IMR-90 (cell line): ENCODE data around the gene TMEM141. TPM values are rescaled to one million over a fixed set of nuclear protein-coding genes. Genes with fewer than 3 reads are reported as not detected.

Experiments used
- ATAC-seq: fragments of 200-7000 bp; cut with Tn5 transposase; 2 replicates; pipeline ENCODE4 v1.9.1; 2020; ENCODE audit warnings: low read depth, mild to moderate bottlenecking, moderate library complexity
- BruUV-seq: library from RNA; stranded (reverse); fragments of 400-500 nt; replicated peaks from 2 replicates; lab custom pipeline; 2021; lab: Mats Ljungman, UMichigan
- CTCF ChIA-PET: fragments of 300-600 bp; formaldehyde crosslinking; extraction: SDS; loops from one replicate; lab custom pipeline; 2021; ENCODE audit warnings: antibody characterized with exemption; lab: Yijun Ruan, JAX
- POLR2A ChIA-PET: fragments of 300-600 bp; sonication (Branson Sonifier 250); formaldehyde crosslinking; loops from one replicate; lab custom pipeline; 2022; ENCODE audit warnings: antibody characterized with exemption; ENCODE audit not compliant: unreplicated experiment; lab: Charles Lee
- DNase-seq: peaks from one replicate; pipeline ENCODE4 v3.0.0; 2013
- H2AFZ ChIP-seq: replicated peaks from 2 replicates; pipeline ENCODE3; 2013; ENCODE audit warnings: low read length, mild to moderate bottlenecking; ENCODE audit not compliant: poor library complexity
- H2AK5ac ChIP-seq: 2 replicates; pipeline ENCODE4 v1.6.1; 2013; ENCODE audit warnings: low read depth, low read length, inconsistent platforms
- H2AK9ac ChIP-seq: replicated peaks from 2 replicates; pipeline ENCODE3; 2013; ENCODE audit warnings: mild to moderate bottlenecking, low read depth, low read length, moderate library complexity; ENCODE audit not compliant: poor library complexity
- H2BK120ac ChIP-seq: 2 replicates; pipeline ENCODE4 v1.6.1; 2013; ENCODE audit warnings: low read depth, low read length, inconsistent platforms
- H2BK15ac ChIP-seq: 3 replicates; pipeline ENCODE4 v1.6.1; 2013; ENCODE audit warnings: low read depth, low read length, inconsistent platforms
- H2BK20ac ChIP-seq: 2 replicates; pipeline ENCODE4 v1.6.1; 2013; ENCODE audit warnings: low read depth, mild to moderate bottlenecking, inconsistent platforms, low read length, moderate library complexity
- H2BK5ac ChIP-seq: 2 replicates; pipeline ENCODE4 v1.6.1; 2013; ENCODE audit warnings: mild to moderate bottlenecking, low read depth, low read length, inconsistent platforms; ENCODE audit not compliant: poor library complexity, severe bottlenecking
- H3K14ac ChIP-seq: replicated peaks from 2 replicates; pipeline ENCODE4 v1.6.1; 2013; ENCODE audit warnings: low read depth, low read length, inconsistent platforms
- H3K18ac ChIP-seq: 2 replicates; pipeline ENCODE4 v1.6.1; 2013; ENCODE audit warnings: low read depth, low read length, control low read depth
- H3K23ac ChIP-seq: 2 replicates; pipeline ENCODE4 v1.6.1; 2013; ENCODE audit warnings: low read depth, low read length, inconsistent platforms
- H3K27ac ChIP-seq: 2 replicates; pipeline ENCODE4 v1.5.1; 2013; ENCODE audit warnings: mild to moderate bottlenecking, control low read depth, low read length; ENCODE audit not compliant: insufficient read depth
- H3K27me3 ChIP-seq: 2 replicates; pipeline ENCODE4 v1.6.1; 2013; ENCODE audit warnings: low read length; ENCODE audit not compliant: control insufficient read depth, insufficient read depth
- H3K36me3 ChIP-seq: 2 replicates; pipeline ENCODE4 v1.6.1; 2013; ENCODE audit warnings: low read length, mixed read lengths; ENCODE audit not compliant: control insufficient read depth, insufficient read depth
- H3K4ac ChIP-seq: 2 replicates; pipeline ENCODE4 v1.6.1; 2013; ENCODE audit warnings: low read depth, low read length, inconsistent platforms
- H3K4me1 ChIP-seq: 2 replicates; pipeline ENCODE4 v1.6.1; 2013; ENCODE audit warnings: low read length, mixed read lengths; ENCODE audit not compliant: control insufficient read depth, insufficient read depth
- H3K4me2 ChIP-seq: 2 replicates; pipeline ENCODE4 v1.6.1; 2013; ENCODE audit warnings: low read depth, mild to moderate bottlenecking, control low read depth, low read length, moderate library complexity
- H3K4me3 ChIP-seq: 2 replicates; pipeline ENCODE4 v1.5.1; 2013; ENCODE audit warnings: low read depth, mild to moderate bottlenecking, control low read depth, low read length, moderate library complexity; ENCODE audit not compliant: insufficient read depth
- H3K56ac ChIP-seq: 2 replicates; pipeline ENCODE4 v1.6.1; 2013; ENCODE audit warnings: low read length, inconsistent platforms; ENCODE audit not compliant: insufficient read depth; ENCODE audit errors: extremely low read depth
- H3K79me1 ChIP-seq, 2 experiments: 2 replicates each; pipeline ENCODE4 v1.6.1; 2013; ENCODE audit warnings: low read length in 2 of 2, inconsistent platforms in 1 of 2, low read depth in 1 of 2
- H3K9ac ChIP-seq: 2 replicates; pipeline ENCODE4 v1.6.1; 2013; ENCODE audit warnings: low read depth, low read length, control low read depth
- H3K9me1 ChIP-seq: 2 replicates; pipeline ENCODE4 v1.6.1; 2013; ENCODE audit warnings: low read length, inconsistent platforms; ENCODE audit not compliant: insufficient read depth
- H3K9me3 ChIP-seq: 2 replicates; pipeline ENCODE4 v1.6.1; 2013; ENCODE audit warnings: low read length; ENCODE audit not compliant: control insufficient read depth, insufficient read depth
- H4K20me1 ChIP-seq: 2 replicates; pipeline ENCODE4 v1.6.1; 2013; ENCODE audit warnings: low read length, inconsistent platforms; ENCODE audit not compliant: insufficient read depth
- H4K5ac ChIP-seq: 2 replicates; pipeline ENCODE4 v1.6.1; 2013; ENCODE audit warnings: mild to moderate bottlenecking, low read depth, low read length, control low read depth
- H4K8ac ChIP-seq, 2 experiments: 2 replicates each; pipeline ENCODE4 v1.6.1; 2013; ENCODE audit warnings: low read depth in 2 of 2, low read length in 2 of 2, control low read depth in 1 of 2, inconsistent platforms in 1 of 2
- H4K91ac ChIP-seq: 2 replicates; pipeline ENCODE4 v1.6.1; 2013; ENCODE audit warnings: low read depth, low read length, inconsistent platforms; ENCODE audit not compliant: insufficient read depth
- BHLHE40 ChIP-seq: fragments of 150-350 bp; IDR thresholded peaks from 2 replicates; pipeline ENCODE4 v1.6.1; 2016; ENCODE audit warnings: mild to moderate bottlenecking, low read depth, low read length
- CTCF ChIP-seq: conservative IDR thresholded peaks from 2 replicates; pipeline ENCODE4 v1.5.1; 2012; ENCODE audit warnings: mild to moderate bottlenecking, low read depth, low read length, improper control_type of control experiment
- FOS ChIP-seq: fragments of 150-350 bp; IDR thresholded peaks from 2 replicates; pipeline ENCODE4 v1.6.1; 2016; ENCODE audit warnings: low read depth, low read length
- MAFK ChIP-seq: IDR thresholded peaks from 2 replicates; pipeline ENCODE4 v1.6.1; 2012; ENCODE audit warnings: low read depth, low read length, improper control_type of control experiment
- MXI1 ChIP-seq: IDR thresholded peaks from 2 replicates; pipeline ENCODE4 v1.6.1; 2012; ENCODE audit warnings: low read depth, mild to moderate bottlenecking, low read length, moderate library complexity, borderline replicate concordance
- POLR2A ChIP-seq: IDR thresholded peaks from 2 replicates; pipeline ENCODE4 v1.6.1; 2012; ENCODE audit warnings: mild to moderate bottlenecking, low read depth, low read length
- RAD21 ChIP-seq: IDR thresholded peaks from 2 replicates; pipeline ENCODE4 v1.6.1; 2012; ENCODE audit warnings: low read length, improper control_type of control experiment
- RCOR1 ChIP-seq: IDR thresholded peaks from 2 replicates; pipeline ENCODE4 v1.6.1; 2012; ENCODE audit warnings: mild to moderate bottlenecking, low read length, improper control_type of control experiment; ENCODE audit not compliant: insufficient replicate concordance
- RFX5 ChIP-seq: IDR thresholded peaks from 2 replicates; pipeline ENCODE4 v1.8.0; 2012; ENCODE audit warnings: low read depth, mild to moderate bottlenecking, low read length, moderate library complexity
- SMC3 ChIP-seq: fragments of 150-350 bp; IDR thresholded peaks from 2 replicates; pipeline ENCODE4 v1.6.1; 2016; ENCODE audit warnings: low read depth, mild to moderate bottlenecking, antibody characterized with exemption, low read length, moderate library complexity
- USF2 ChIP-seq: fragments of 150-350 bp; IDR thresholded peaks from 2 replicates; pipeline ENCODE4 v1.6.1; 2017; ENCODE audit warnings: mild to moderate bottlenecking, antibody characterized with exemption, low read length, low read depth
- WGBS, 2 experiments: methylation state at CpG; one replicate each; pipeline versions ENCODE4 v1.1.5 to v1.1.7; 2013; ENCODE audit warnings: missing lambda C conversion rate in 2 of 2; ENCODE audit not compliant: insufficient read length in 1 of 2; ENCODE audit errors: extremely low coverage in 2 of 2; 5-methylcytosine and 5-hydroxymethylcytosine counted together
- dilution Hi-C: fragments of 300-500 bp; cut with HindIII; formaldehyde crosslinking; loops from one replicate; pipeline ENCODE4 v1.14.3; 2018; ENCODE audit warnings: low sequenced_read_pairs; ENCODE audit not compliant: unreplicated experiment
- in situ Hi-C: fragments of 300-500 bp; cut with MboI; formaldehyde crosslinking; loops from 3 replicates; pipeline ENCODE4 v1.14.3; 2019; ENCODE audit warnings: low sequenced_read_pairs, inconsistent platforms, mixed read lengths
- intact Hi-C: fragments of 100-400 bp; cut with micrococcal nuclease; formaldehyde crosslinking; loops from 2 replicates; pipeline ENCODE4 v1.10.0; 2022
- polyA plus RNA-seq, 3 experiments: library from polyadenylated mRNA; depleted of rRNA; stranded (reverse); fragments of >200 nt; gene quantifications; 2 replicates each; pipeline ENCODE4 v1.2.3, GENCODE V29; 2012; ENCODE audit warnings: low replicate concordance in 1 of 3
- total RNA-seq: library from RNA; depleted of rRNA; stranded (reverse); fragments of >200 nt; gene quantifications from 2 replicates; pipeline ENCODE4 v1.2.3, GENCODE V29; 2012
- TF ChIP-seq, protein P1 (sequence below): fragments of 150-350 bp; IDR thresholded peaks from 2 replicates; pipeline ENCODE4 v1.6.1; 2016; ENCODE audit warnings: low read depth, mild to moderate bottlenecking, low read length, moderate library complexity, borderline replicate concordance

Gene TMEM141
- total and polyA plus RNA-seq, 2 of the 4 experiments (the other 2 are of a cell fraction): 39.1 to 77.8 TPM

- dilution Hi-C loops (no loop called here), in situ Hi-C loops (no loop called here), intact Hi-C loops (no loop called here)
- Histone ChIP-seq H2AK9ac (no peak overlapping the region), H3K27ac (no peak overlapping the region), H3K4ac (no peak overlapping the region), H3K9ac (no peak overlapping the region), H4K5ac (no peak overlapping the region), H3K18ac (no peak overlapping the region), H3K4me1 (no peaks in the 10 kb centered on the region), H4K20me1 (no peaks in the 10 kb centered on the region), H2AFZ (no peak overlapping the region), H3K36me3 (no peaks in the 10 kb centered on the region), H3K9me1 (no peaks in the 10 kb centered on the region), H3K23ac (no peak overlapping the region), H2AK5ac (no peak overlapping the region), H3K27me3 (peaks cover 6% of the 10 kb centered on the region), H2BK20ac (no peak overlapping the region), H4K91ac (no peak overlapping the region), H3K14ac (no peak overlapping the region), H3K56ac (no peak overlapping the region), H3K4me3 (no peak overlapping the region), H2BK15ac (no peak overlapping the region), H3K9me3 (peaks cover 12% of the 10 kb centered on the region), H2BK120ac (no peak overlapping the region), H3K79me1 (no peaks in the 10 kb centered on the region), H2BK5ac (no peak overlapping the region), H3K4me2 (no peak overlapping the region), H4K8ac (no peak overlapping the region)
- POLR2A ChIA-PET: no interaction called here
- BruUV-seq: no TSS peak
- CTCF ChIA-PET: interaction anchor here (0.8 kb wide), 1 partner anchor 22 kb away, joined by 7 read pairs; no protein-coding TSS in a partner anchor
- ATAC-seq: no peak
- no peak for DNase-seq
- WGBS, 2 experiments: 87% methylated on average over 13 of the region's 20 CpGs; no CpG with 5 or more reads in 1 of the 2 experiments
- no peak for TF ChIP-seq RCOR1
- TF ChIP-seq MAFK: no peak
- no peak for TF ChIP-seq RFX5
- TF ChIP-seq CTCF: no peak
- no peak for TF ChIP-seq POLR2A
- TF ChIP-seq RAD21: no peak
- TF ChIP-seq, protein P1, sequence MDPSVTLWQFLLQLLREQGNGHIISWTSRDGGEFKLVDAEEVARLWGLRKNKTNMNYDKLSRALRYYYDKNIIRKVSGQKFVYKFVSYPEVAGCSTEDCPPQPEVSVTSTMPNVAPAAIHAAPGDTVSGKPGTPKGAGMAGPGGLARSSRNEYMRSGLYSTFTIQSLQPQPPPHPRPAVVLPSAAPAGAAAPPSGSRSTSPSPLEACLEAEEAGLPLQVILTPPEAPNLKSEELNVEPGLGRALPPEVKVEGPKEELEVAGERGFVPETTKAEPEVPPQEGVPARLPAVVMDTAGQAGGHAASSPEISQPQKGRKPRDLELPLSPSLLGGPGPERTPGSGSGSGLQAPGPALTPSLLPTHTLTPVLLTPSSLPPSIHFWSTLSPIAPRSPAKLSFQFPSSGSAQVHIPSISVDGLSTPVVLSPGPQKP: no peak
- TF ChIP-seq SMC3: no peak
- TF ChIP-seq FOS: no peak
- no peak for TF ChIP-seq MXI1
- no peak for TF ChIP-seq BHLHE40
- no peak for TF ChIP-seq USF2
Observed at GRCh38 chr9:136757751-136758140, 33.4 kb upstream of the TMEM141 start.
